IPS-15b (cell line): ENCODE measurements around the gene DLGAP1.
"Not testable (repeated sequence)": the region's sequence is repeated elsewhere in the genome, so short reads cannot be mapped to it uniquely, and the experiment has no call there.

ENCODE experiments used
- H3K27me3 ChIP-seq: one replicate; pipeline ENCODE4 v1.6.1; 2013; ENCODE audit warnings: low read length; ENCODE audit not compliant: control insufficient read depth, insufficient read depth
- H3K36me3 ChIP-seq: one replicate; pipeline ENCODE4 v1.6.1; 2013; ENCODE audit warnings: low read length; ENCODE audit not compliant: control insufficient read depth, insufficient read depth
- H3K4me1 ChIP-seq: one replicate; pipeline ENCODE4 v1.6.1; 2013; ENCODE audit warnings: mild to moderate bottlenecking, low read length; ENCODE audit not compliant: control insufficient read depth, insufficient read depth
- H3K4me3 ChIP-seq: one replicate; pipeline ENCODE4 v1.5.1; 2013; ENCODE audit warnings: low read depth, low read length
- H3K9ac ChIP-seq: one replicate; pipeline ENCODE4 v1.6.1; 2013; ENCODE audit warnings: low read depth, mild to moderate bottlenecking, low read length
- H3K9me3 ChIP-seq: one replicate; pipeline ENCODE4 v1.6.1; 2013; ENCODE audit warnings: mild to moderate bottlenecking, low read length; ENCODE audit not compliant: control insufficient read depth, insufficient read depth

The DLGAP1 gene

GRCh38 chr18:4319738-4320677 lies 135.1 kb downstream of the DLGAP1 start:
- Histone ChIP-seq H3K36me3 (no peaks in the 10 kb centered on the region), H3K4me1 (no peaks in the 10 kb centered on the region), H3K9me3 (no peaks in the 10 kb centered on the region), H3K9ac (no peak overlapping the region), H3K27me3 (no peaks in the 10 kb centered on the region), H3K4me3 (no peak overlapping the region)

- H3K4me3 ChIP-seq: no peak overlapping the region
- no peak overlapping the region for H3K9ac ChIP-seq
- no peaks in the 10 kb centered on the region for H3K9me3 ChIP-seq
- H3K36me3 ChIP-seq: no peaks in the 10 kb centered on the region
- no peaks in the 10 kb centered on the region for H3K4me1 ChIP-seq
- H3K27me3 ChIP-seq: no peaks in the 10 kb centered on the region
Observed at GRCh38 chr18:4318311-4318710, 136.8 kb downstream of the DLGAP1 start.

- not testable (repeated sequence) for H3K9me3 ChIP-seq, H3K36me3 ChIP-seq, H3K4me3 ChIP-seq, H3K27me3 ChIP-seq, H3K9ac ChIP-seq
- H3K4me1 ChIP-seq: peaks cover 29% of the 10 kb centered on the region
Observed at GRCh38 chr18:4311945-4312344, 143.2 kb downstream of the DLGAP1 start.

- Histone ChIP-seq H3K4me3 (no peak overlapping the region), H3K4me1 (peaks cover 29% of the 10 kb centered on the region), H3K36me3 (no peaks in the 10 kb centered on the region), H3K27me3 (no peaks in the 10 kb centered on the region), H3K9ac (no peak overlapping the region), H3K9me3 (no peaks in the 10 kb centered on the region)
Observed at GRCh38 chr18:4311136-4311535, 144.0 kb downstream of the DLGAP1 start.

- Histone ChIP-seq H3K36me3 (no peaks in the 10 kb centered on the region), H3K4me3 (no peak overlapping the region), H3K4me1 (peaks cover 29% of the 10 kb centered on the region), H3K9me3 (no peaks in the 10 kb centered on the region), H3K27me3 (no peaks in the 10 kb centered on the region), H3K9ac (no peak overlapping the region)
Observed at GRCh38 chr18:4309227-4309626, 145.9 kb downstream of the DLGAP1 start.

GRCh38 chr18:4308576-4308975 lies 146.5 kb downstream of the DLGAP1 start:
- Histone ChIP-seq H3K36me3 (no peaks in the 10 kb centered on the region), H3K4me3 (no peak overlapping the region), H3K4me1 (peaks cover 29% of the 10 kb centered on the region), H3K27me3 (no peaks in the 10 kb centered on the region), H3K9ac (no peak overlapping the region), H3K9me3 (no peaks in the 10 kb centered on the region)

- Histone ChIP-seq H3K9me3 (no peaks in the 10 kb centered on the region), H3K36me3 (no peaks in the 10 kb centered on the region), H3K9ac (no peak overlapping the region), H3K4me1 (no peaks in the 10 kb centered on the region), H3K4me3 (no peak overlapping the region), H3K27me3 (no peaks in the 10 kb centered on the region)
Observed at GRCh38 chr18:4299395-4299794, 155.7 kb downstream of the DLGAP1 start.

GRCh38 chr18:4293337-4293736 lies 161.8 kb downstream of the DLGAP1 start:
- H3K9me3 ChIP-seq: no peaks in the 10 kb centered on the region

GRCh38 chr18:4292696-4293095 lies 162.4 kb downstream of the DLGAP1 start:
- Histone ChIP-seq H3K9ac (no peak overlapping the region), H3K4me1 (no peaks in the 10 kb centered on the region), H3K27me3 (no peaks in the 10 kb centered on the region), H3K9me3 (no peaks in the 10 kb centered on the region), H3K36me3 (no peaks in the 10 kb centered on the region), H3K4me3 (no peak overlapping the region)

More at GRCh38 chr18:4293337-4293736, 161.8 kb downstream of the DLGAP1 start:
- H3K9ac ChIP-seq: no peak overlapping the region
- no peaks in the 10 kb centered on the region for H3K36me3 ChIP-seq
- no peaks in the 10 kb centered on the region for H3K27me3 ChIP-seq
- H3K4me3 ChIP-seq: no peak overlapping the region
- H3K4me1 ChIP-seq: no peaks in the 10 kb centered on the region

- H3K27me3 ChIP-seq, H3K4me1 ChIP-seq, H3K9ac ChIP-seq, H3K4me3 ChIP-seq, H3K36me3 ChIP-seq, H3K9me3 ChIP-seq: not testable (repeated sequence)
Observed at GRCh38 chr18:4287340-4287739, 167.8 kb downstream of the DLGAP1 start.

GRCh38 chr18:4286256-4286655 lies 168.9 kb downstream of the DLGAP1 start:
- Histone ChIP-seq H3K4me3 (no peak overlapping the region), H3K36me3 (no peaks in the 10 kb centered on the region), H3K9ac (no peak overlapping the region), H3K4me1 (no peaks in the 10 kb centered on the region), H3K9me3 (no peaks in the 10 kb centered on the region), H3K27me3 (no peaks in the 10 kb centered on the region)

GRCh38 chr18:4285525-4285924 lies 169.6 kb downstream of the DLGAP1 start:
- Histone ChIP-seq H3K27me3 (no peaks in the 10 kb centered on the region), H3K36me3 (no peaks in the 10 kb centered on the region), H3K9me3 (no peaks in the 10 kb centered on the region), H3K4me3 (no peak overlapping the region), H3K4me1 (no peaks in the 10 kb centered on the region), H3K9ac (no peak overlapping the region)
